ENCODE data around the gene FGD5. TPM values are rescaled to one million over a fixed set of nuclear protein-coding genes. Genes with fewer than 3 reads are reported as not detected.
"Not testable (repeated sequence)": the region's sequence is repeated elsewhere in the genome, so short reads cannot be mapped to it uniquely, and the experiment has no call there.

The FGD5 gene
- total RNA-seq, 4 donors from 2014 or later = 9.1 to 75.0 (median 16.1) TPM

GRCh38 chr3:14902719-14903118 lies 84.0 kb downstream of the FGD5 start:
- ATAC-seq (ENCODE audit: low FRiP score) (peak; percentile 46), DNase-seq (ENCODE audit: low spot score) (no peak)
- TF ChIP-seq CTCF (IDR thresholded peaks at IDR 0.05) = no peak

- not testable (repeated sequence) for DNase-seq (ENCODE audit: low spot score); ATAC-seq (ENCODE audit: low FRiP score)
Observed at GRCh38 chr3:14903501-14903900, 84.7 kb downstream of the FGD5 start.

GRCh38 chr3:14905055-14905657 lies 86.4 kb downstream of the FGD5 start:
- DNase-seq (ENCODE audit: low spot score) = no peak
- no peak for ATAC-seq (ENCODE audit: low FRiP score)
- TF ChIP-seq CTCF (IDR thresholded peaks at IDR 0.05) = no peak

- TF ChIP-seq CTCF (IDR thresholded peaks at IDR 0.05) = no peak
- no peak for ATAC-seq (ENCODE audit: low FRiP score)
- no peak for DNase-seq (ENCODE audit: low spot score)
Observed at GRCh38 chr3:14906355-14906971, 87.7 kb downstream of the FGD5 start.

GRCh38 chr3:14907043-14907966 lies 88.5 kb downstream of the FGD5 start:
- ATAC-seq (ENCODE audit: low FRiP score) (peak; percentile 13), DNase-seq (ENCODE audit: low spot score) (no peak)

GRCh38 chr3:14909250-14909649 lies 90.5 kb downstream of the FGD5 start:
- ATAC-seq (ENCODE audit: low FRiP score) = no peak
- TF ChIP-seq CTCF (IDR thresholded peaks at IDR 0.05) = no peak
- DNase-seq (ENCODE audit: low spot score) = no peak

More at GRCh38 chr3:14907043-14907966, 88.5 kb downstream of the FGD5 start:
- no peak for TF ChIP-seq CTCF (IDR thresholded peaks at IDR 0.05)

- no peak for TF ChIP-seq CTCF (IDR thresholded peaks at IDR 0.05)
- no peak for ATAC-seq (ENCODE audit: low FRiP score)
- DNase-seq (ENCODE audit: low spot score) = no peak
Observed at GRCh38 chr3:14911651-14912050, 92.9 kb downstream of the FGD5 start.
